Activated T-cell treated with anti-CD3 and anti-CD28 coated beads for 4 hours (primary cell): Measurements from ENCODE around the gene GNG4.

Experiments used
- DNase-seq: peaks from one replicate; pipeline ENCODE4 v3.0.0-alpha.2; 2020

Gene GNG4

GRCh38 chr1:235525314-235525713 lies 124.3 kb downstream of the GNG4 start:
- DNase-seq: no peak

DNA sequence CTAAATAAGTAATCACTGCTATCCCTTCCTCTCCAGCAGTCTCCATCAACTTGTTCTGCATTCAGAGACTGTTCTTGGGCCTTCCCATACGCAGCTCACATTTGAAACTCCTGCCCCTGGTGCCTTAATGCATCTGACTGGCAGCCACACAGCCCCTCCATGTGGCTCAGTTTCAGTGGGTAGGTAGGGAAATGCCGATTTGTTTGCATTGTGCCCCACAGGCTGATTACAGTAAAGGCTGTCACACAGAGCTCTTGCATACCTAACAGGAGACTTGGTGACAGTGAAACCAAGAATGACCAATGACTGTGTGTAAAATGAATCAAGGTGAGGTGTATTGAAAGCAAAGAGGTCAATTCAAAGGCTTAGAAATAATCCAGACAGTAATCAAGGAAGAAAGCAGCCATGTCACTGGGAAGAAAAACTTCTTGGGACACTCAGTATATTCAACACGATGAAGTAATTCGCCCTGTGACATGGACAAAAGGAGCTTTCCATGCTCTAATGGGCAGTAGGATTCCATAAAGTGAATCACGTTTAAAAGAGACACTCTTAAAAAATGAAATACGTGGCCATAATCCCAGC lies 132.6 kb downstream of the GNG4 start:
- DNase-seq: no peak

DNA sequence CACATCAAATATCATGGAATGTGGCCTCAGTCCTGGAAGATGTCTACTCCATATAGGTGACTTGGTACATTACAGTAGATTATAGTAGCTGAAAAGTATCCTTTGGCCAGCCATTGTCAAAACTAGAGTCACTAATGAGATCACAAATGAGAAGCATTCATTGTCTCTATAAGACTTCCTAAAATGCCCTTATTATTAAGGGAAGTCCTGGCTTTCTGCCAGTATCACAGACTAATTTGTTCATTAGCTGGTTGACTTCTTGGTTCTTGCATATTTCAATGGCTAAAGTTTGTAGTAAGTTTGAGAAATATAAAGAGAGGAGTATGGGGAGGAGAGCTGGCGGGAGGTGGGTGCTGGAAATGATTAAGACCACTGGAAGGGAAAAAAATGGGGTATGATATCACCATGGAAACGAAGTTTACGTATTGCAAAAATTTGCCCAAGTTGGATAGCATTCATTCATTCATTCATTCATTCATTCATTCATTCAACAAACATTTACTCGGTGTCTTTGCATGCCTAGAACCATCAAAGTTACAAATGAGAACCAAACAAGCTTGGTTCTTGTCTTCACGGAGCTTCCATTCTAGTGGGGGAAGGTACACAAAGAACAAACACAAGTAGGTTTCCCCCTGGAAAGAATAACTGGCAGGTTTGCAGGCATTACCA lies 133.6 kb downstream of the GNG4 start:
- no peak for DNase-seq

DNA sequence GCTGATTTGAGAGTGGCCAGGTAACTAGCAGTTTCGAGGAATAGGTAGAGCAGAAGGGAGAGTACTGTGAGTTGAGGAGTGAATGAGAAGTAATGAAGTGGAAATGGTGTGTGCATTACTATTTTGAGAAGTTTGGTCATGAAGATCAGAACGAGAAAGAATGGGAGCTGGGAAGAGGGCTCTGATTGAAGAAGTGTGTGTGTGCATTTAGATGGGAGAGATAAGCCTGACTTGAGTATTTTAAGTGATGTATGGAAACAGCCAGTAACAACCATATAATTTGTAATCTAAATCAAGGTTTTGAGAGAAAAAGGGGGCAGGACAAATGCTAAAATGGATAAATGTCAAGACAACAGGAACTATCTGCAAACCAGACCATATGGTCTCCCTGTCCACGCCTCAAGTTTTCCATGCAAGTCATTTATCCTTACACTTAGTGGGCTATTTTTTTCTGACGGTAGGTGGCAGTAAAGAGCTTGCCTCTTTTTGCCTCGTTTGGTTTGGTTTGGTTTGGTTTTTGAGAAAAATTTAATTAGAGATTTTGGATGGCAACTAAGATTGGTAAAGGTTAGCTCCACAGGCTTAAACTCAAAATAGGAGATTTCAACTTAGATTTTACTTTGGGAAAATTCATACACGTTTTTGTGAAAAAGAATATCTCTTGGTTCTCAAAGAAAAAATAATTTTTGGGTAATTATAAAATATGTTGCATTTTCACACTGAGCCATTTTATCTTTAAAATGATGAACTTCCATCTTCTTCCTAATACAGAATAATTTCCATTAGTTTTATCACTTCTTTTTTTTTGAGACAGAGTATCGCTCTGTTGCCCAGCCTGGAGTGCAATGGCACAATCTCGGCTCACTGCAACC lies 135.9 kb downstream of the GNG4 start:
- peak; percentile 38 for DNase-seq

GRCh38 chr1:235511470-235512240 lies 137.9 kb downstream of the GNG4 start:
- no peak for DNase-seq

GRCh38 chr1:235510823-235511222 lies 138.8 kb downstream of the GNG4 start:
- no peak for DNase-seq

- no peak for DNase-seq
These were observed 142.0 kb downstream of the GNG4 start for GRCh38 chr1:235507623-235508022.

GRCh38 chr1:235504494-235505222 lies 144.9 kb downstream of the GNG4 start:
- peak; percentile 98 for DNase-seq

DNA sequence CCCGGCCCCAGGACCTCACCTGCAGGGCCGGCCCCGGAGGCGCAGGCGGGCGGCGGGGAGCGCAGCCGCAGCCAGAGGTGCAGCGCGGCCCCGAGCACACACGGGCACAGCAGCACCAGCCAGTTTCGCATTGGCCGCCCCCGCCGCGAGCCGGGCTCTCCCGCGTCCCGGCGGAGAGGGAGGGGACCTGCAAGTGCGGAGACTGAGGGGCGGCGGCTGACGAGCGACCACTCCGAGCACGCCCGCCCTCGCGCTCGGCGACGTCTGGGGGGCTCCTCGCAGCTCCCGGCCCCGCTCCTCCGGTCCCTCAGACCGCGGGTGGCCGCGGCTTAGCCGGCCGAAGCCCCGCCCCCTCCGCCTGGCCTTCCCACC lies 145.5 kb downstream of the GNG4 start, which contains the start of gene B3GALNT2:
B3GALNT2 (minus strand) TSS at position 331 of the 372 bp plus-strand sequence; CDS start at position 131, 200 bp downstream.
- DNase-seq: no peak

DNA sequence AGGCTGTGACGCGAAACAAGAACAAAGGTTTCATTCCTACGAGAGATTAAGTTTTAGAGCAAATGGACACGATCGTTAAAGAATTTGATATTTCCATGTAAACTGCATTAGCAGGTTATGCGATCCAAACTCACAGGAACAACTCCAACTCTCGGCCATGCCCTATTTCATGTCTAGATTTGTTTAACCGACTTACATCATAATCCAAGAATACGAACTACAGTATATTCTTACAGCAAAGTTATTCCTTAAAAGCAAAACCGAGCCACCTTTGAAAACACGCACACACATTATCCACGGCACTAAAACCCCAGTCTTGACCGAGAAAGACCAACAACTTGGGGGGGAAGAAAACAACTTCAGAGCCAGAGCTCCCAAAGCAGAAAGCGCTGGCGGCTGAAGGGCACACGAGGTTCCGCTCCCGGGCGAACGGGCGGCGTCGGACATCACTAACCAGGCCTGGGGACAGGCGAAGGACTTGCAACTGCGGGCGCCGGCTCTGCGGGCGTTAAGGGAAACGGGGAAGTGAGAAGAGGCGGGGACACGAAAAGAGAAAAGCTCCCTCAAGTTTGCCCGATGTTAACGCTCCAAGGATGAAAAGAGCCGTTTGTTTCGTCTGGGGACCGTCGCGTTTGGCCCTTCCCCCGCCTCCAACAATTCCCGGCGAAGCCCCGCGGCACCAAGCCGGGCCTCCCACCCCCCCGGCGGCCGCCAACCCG lies 146.0 kb downstream of the GNG4 start:
- DNase-seq: no peak

DNA sequence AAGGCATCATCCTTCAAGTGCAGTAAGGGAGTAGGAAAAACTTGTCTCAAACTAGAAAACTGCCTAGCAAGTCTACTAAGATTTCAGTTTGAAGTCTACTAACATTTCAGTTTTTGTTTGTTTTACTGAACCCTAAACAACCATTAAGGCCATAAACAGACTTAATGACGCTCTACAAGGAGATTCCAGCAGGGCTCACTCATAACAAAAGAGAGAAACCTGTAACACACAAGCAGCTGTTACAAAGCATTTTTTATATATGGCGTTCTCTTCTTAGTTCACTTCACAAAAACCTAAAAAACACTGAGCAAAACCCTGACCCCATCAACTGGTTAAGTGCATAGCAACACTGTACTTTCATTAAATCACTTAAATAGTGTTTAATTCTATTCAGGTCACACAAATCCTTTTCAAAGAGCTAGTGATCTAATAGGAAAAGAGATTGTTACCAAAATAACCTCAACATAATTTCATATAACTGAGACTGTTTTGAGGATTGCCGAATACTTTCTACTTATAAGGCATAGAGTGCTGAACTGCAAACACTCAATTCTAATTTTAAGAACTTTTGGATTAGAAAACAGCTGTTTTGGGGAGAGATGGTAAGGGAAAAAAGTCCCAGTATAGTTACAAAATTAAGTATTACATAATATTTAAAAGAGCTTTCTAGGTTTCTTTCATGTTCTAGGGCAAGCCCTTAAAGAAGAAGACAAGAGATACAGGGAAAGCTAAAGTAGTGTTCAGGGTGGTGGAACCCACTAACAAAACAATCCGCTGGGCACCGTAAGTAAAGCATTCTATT lies 146.8 kb downstream of the GNG4 start:
- DNase-seq: no peak

- no peak for DNase-seq
These were observed 148.5 kb downstream of the GNG4 start for GRCh38 chr1:235500971-235501540.
